Measurements from ENCODE around the gene TK1. TPM values are rescaled to one million over a fixed set of nuclear protein-coding genes. Genes with fewer than 3 reads are reported as not detected.

The TK1 gene
- total RNA-seq, 4 donors from 2014 or later: 1.7 to 4.1 (median 2.9) TPM

GRCh38 chr17:78231991-78232858, 45.4 kb upstream of the TK1 start:
- H3K4me3 ChIP-seq (ENCODE audit: low read depth, poor library complexity, severe bottlenecking): no peak overlapping the region
- TF ChIP-seq, protein P1, sequence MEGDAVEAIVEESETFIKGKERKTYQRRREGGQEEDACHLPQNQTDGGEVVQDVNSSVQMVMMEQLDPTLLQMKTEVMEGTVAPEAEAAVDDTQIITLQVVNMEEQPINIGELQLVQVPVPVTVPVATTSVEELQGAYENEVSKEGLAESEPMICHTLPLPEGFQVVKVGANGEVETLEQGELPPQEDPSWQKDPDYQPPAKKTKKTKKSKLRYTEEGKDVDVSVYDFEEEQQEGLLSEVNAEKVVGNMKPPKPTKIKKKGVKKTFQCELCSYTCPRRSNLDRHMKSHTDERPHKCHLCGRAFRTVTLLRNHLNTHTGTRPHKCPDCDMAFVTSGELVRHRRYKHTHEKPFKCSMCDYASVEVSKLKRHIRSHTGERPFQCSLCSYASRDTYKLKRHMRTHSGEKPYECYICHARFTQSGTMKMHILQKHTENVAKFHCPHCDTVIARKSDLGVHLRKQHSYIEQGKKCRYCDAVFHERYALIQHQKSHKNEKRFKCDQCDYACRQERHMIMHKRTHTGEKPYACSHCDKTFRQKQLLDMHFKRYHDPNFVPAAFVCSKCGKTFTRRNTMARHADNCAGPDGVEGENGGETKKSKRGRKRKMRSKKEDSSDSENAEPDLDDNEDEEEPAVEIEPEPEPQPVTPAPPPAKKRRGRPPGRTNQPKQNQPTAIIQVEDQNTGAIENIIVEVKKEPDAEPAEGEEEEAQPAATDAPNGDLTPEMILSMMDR (IDR thresholded peaks at IDR 0.05): no peak
- no peak for TF ChIP-seq POLR2A (IDR thresholded peaks at IDR 0.05)
- intact Hi-C loops (cut with DNase I; ENCODE audit: low total_unique reads): no loop called here
- DNase-seq (ENCODE audit: low spot score in 2 of 2): no peak
- 15 to 26% methylated on average over 26 to 46 of the region's 55 CpGs for WGBS, 2 donors

DNA sequence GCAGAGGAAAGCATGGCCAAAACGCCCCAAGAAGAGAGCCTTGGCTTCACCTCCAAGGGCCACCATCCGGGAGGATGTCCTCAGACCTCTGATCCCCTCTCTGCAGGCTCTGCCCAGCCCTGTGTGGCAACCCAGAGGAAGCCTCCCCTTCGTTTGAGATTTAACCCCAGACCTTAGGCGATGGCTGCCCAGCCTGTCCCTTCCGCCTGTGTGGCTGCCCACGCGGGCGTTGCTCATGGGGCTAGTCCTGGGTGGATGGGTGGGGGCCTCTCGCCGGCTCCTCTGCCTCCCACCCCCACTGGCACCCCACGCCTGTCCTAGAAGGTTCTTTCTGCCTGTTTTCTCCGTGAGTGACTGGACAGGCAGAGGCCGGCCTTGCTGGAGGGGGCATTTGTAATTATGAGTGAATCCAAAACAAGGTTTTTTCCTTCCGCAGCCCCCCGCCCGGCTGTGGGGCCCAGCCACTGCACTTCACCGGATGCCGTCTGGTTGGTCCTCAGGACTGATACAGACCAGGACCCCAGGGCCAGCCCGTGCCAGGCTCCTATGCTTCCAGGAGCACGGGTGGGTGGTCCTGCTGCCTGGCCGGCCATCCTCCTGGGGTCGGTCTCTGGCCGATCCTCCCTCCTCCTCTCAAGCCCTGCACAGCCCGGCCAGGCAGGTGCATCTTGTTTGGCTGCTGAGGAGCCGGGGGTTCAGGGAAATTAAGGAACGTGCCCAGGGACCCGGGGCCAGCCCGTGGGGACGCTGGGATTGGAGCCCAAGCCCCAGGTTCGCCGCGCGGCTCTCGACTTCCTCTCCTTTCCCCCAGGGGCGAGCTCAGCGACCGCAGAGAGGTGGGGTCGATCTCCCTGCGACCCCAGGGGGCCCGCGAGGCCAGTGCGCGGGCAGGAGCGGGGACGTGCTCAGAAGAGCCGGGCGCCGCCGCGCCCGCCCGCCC, 44.4 kb upstream of the TK1 start, which contains the start of gene TMEM235:
TSS of gene TMEM235 (plus strand) at position 636 of the 940 bp plus-strand sequence. CDS start 393 bp downstream, outside the sequence.
- TF ChIP-seq, protein P1 (IDR thresholded peaks at IDR 0.05): no peak
- no peak for TF ChIP-seq POLR2A (IDR thresholded peaks at IDR 0.05)
- WGBS, 2 donors: 22 to 23% methylated on average over 38 to 50 of the region's 52 CpGs
- intact Hi-C loops (cut with DNase I; ENCODE audit: low total_unique reads): no loop called here
- no peak within 1 kb of the TSS for H3K4me3 ChIP-seq (ENCODE audit: low read depth, poor library complexity, severe bottlenecking)
- DNase-seq (ENCODE audit: low spot score in 2 of 2): no peak

DNA sequence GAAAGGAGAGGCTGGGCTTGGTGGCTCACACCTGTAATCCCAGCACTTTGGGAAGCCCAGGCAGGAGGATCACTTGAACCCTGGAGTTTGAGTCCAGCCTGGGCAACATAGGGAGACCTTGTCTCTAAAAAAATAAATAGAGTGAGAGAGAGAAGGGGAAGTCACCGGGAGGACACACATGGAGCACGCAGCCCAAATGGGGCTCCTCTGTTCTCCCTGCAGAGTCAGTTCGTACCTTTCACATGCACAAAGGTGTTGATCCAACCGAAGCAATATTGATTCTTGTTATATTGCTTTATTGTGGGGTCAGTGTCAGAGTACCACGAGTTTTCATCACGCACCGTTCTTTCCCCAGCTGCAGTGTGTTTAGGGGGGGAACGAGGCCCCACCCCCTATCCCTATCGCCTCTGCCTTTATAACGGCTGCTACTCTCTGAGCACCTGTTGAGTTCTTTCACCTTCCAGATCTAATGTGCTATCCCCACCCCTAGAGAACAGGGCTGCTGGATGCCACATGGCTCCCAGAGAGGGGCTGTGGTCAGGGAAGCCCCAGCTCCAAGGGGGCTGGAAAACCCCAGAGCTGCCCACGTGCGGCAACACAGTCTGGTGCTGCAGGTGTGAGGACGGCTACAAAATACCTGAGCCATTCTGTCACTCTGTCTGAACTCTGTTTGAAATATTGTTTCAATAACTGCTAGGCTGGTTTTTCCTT, 43.6 kb upstream of the TK1 start:
- intact Hi-C loops (cut with DNase I; ENCODE audit: low total_unique reads): no loop called here
- no peak for DNase-seq (ENCODE audit: low spot score in 2 of 2)
- H3K4me3 ChIP-seq (ENCODE audit: low read depth, poor library complexity, severe bottlenecking): no peak overlapping the region
- TF ChIP-seq, protein P1 (IDR thresholded peaks at IDR 0.05): no peak
- TF ChIP-seq POLR2A (IDR thresholded peaks at IDR 0.05): no peak
- WGBS, 2 donors: 47 to 54% methylated on average over 13 of the region's 13 CpGs

GRCh38 chr17:78228176-78228575, 41.3 kb upstream of the TK1 start:
- intact Hi-C loops (cut with DNase I; ENCODE audit: low total_unique reads): no loop called here
- no peak for DNase-seq (ENCODE audit: low spot score in 2 of 2)
- TF ChIP-seq, protein P1 (IDR thresholded peaks at IDR 0.05): no peak
- TF ChIP-seq POLR2A (IDR thresholded peaks at IDR 0.05): no peak
- H3K4me3 ChIP-seq (ENCODE audit: low read depth, poor library complexity, severe bottlenecking): no peak overlapping the region
- 85 to 88% methylated on average over 4 of the region's 4 CpGs for WGBS, 2 donors

DNA sequence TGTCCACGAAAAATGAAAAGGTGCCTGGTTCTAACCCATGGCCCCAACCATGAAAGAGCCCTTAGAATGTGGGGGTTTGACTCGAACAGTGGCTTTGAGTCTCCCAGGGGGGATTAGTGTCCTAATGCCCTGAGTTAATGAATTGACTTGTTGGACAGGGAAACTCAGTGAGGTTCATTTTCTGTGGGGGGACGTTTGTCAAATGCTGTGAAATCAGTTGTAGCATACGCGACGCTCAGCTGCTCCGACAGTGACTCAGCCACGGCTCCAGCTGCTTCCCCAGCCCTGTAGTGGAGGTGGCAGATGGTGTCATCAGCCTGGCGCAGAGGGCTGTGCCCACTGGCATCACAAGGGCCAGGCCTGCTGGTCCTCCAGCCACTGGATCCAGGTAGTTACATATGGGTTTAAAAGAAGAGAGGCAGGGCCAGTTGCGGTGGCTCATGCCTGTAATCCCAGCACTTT, 40.6 kb upstream of the TK1 start:
- intact Hi-C loops (cut with DNase I; ENCODE audit: low total_unique reads): no loop called here

More for the DNA sequence above, 40.6 kb upstream of the TK1 start:
- no peak overlapping the region for H3K4me3 ChIP-seq (ENCODE audit: low read depth, poor library complexity, severe bottlenecking)
- TF ChIP-seq, protein P1 (IDR thresholded peaks at IDR 0.05): no peak
- TF ChIP-seq POLR2A (IDR thresholded peaks at IDR 0.05): no peak
- 69 to 83% methylated on average over 9 to 10 of the region's 10 CpGs for WGBS, 2 donors
- DNase-seq (ENCODE audit: low spot score in 2 of 2): no peak
